Loucy (cell line): ENCODE results near the gene PRR13.

ENCODE experiments used
- EZH2phosphoT487 ChIP-seq: fragments of 200-600 bp; IDR thresholded peaks from 2 replicates; pipeline ENCODE4 v1.6.1; 2018; ENCODE audit warnings: antibody characterized with exemption, mild to moderate bottlenecking, moderate library complexity, borderline replicate concordance
- TF ChIP-seq, protein P1 (sequence below): fragments of 200-600 bp; sonication (generic); conservative IDR thresholded peaks from 2 replicates; pipeline ENCODE4 v1.5.1; 2014; ENCODE audit warnings: mild to moderate bottlenecking, antibody characterized with exemption, low read length

DNA sequence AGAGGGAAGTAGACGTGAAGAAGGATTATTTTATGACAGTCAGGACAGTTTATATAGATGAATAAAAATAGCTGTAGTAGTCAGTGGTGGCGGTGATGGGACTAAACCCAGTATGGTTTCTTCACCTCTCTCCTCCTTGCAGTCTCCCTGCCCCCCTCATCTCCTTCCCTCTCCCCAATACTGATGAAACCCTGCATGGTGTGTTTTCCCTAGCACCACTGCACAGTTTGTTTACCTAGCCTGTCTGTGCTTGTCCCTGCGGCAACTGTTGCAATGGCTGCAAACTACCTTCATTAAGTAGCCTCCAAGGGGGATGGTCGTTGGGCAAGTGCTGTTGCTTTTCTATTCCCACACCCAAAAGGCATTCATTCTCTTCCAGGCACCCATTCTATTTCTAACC lies 25.1 kb downstream of the PRR13 start:
- TF ChIP-seq, protein P1, sequence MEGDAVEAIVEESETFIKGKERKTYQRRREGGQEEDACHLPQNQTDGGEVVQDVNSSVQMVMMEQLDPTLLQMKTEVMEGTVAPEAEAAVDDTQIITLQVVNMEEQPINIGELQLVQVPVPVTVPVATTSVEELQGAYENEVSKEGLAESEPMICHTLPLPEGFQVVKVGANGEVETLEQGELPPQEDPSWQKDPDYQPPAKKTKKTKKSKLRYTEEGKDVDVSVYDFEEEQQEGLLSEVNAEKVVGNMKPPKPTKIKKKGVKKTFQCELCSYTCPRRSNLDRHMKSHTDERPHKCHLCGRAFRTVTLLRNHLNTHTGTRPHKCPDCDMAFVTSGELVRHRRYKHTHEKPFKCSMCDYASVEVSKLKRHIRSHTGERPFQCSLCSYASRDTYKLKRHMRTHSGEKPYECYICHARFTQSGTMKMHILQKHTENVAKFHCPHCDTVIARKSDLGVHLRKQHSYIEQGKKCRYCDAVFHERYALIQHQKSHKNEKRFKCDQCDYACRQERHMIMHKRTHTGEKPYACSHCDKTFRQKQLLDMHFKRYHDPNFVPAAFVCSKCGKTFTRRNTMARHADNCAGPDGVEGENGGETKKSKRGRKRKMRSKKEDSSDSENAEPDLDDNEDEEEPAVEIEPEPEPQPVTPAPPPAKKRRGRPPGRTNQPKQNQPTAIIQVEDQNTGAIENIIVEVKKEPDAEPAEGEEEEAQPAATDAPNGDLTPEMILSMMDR: no peak
- no peak for TF ChIP-seq EZH2phosphoT487
